ENCODE data around the gene ERCC5. TPM values are rescaled to one million over a fixed set of nuclear protein-coding genes. Genes with fewer than 3 reads are reported as not detected.

Gene ERCC5
- total and polyA plus RNA-seq, 2 donors (not counting 1 experiment from before 2014, with no cell fraction given) = 34.7 to 88.3 TPM

GRCh38 chr13:102909971-102910370 lies 64.1 kb downstream of the ERCC5 start:
- H4K20me1 ChIP-seq (ENCODE audit: control insufficient read depth, insufficient read depth, low read length, poor library complexity, severe bottlenecking) = no peaks in the 10 kb centered on the region
- DNase-seq = no peak
- no peaks in the 10 kb centered on the region for H3K79me2 ChIP-seq (ENCODE audit: control insufficient read depth, insufficient read depth, low read length)
- no peak overlapping the region for H3K27ac ChIP-seq (ENCODE audit: low read length in 2 of 2)
- Mint-ChIP-seq H3K9me3 (ENCODE audit: insufficient read depth) (no peaks in the 10 kb centered on the region), H3K27ac (no peak overlapping the region), H3K4me1 (no peaks in the 10 kb centered on the region), H3K4me3 (no peak overlapping the region), H3K27me3 (peaks cover 12% of the 10 kb centered on the region)
- H3K4me2 ChIP-seq (replicated peaks; ENCODE audit: low read depth, low read length, poor library complexity, severe bottlenecking) = no peak overlapping the region
- H3K4me1 ChIP-seq (ENCODE audit: control insufficient read depth in 2 of 2, insufficient read depth in 2 of 2, low read length in 2 of 2) = no peaks in the 10 kb centered on the region
- no peak overlapping the region for H3K9ac ChIP-seq (ENCODE audit: low read length)
- TF ChIP-seq EZH2 (IDR thresholded peaks at IDR 0.05; ENCODE audit: borderline replicate concordance, insufficient read depth, low read depth, low read length, poor library complexity, severe bottlenecking) (no peak), CTCF (IDR thresholded peaks at IDR 0.05) (no peak)
- H3K4me3 ChIP-seq (ENCODE audit: control extremely low read depth in 1 of 5, extremely low read depth in 1 of 5, insufficient read depth in 1 of 5, low read depth in 2 of 5, low read length in 4 of 5) = no peak overlapping the region
- POLR2A ChIA-PET = no interaction called here
- no peaks in the 10 kb centered on the region for H3K36me3 ChIP-seq (replicated peaks in 1 of 2; ENCODE audit: control extremely low read depth in 1 of 2, control insufficient read depth in 1 of 2, extremely low read depth in 1 of 2, insufficient read depth in 2 of 2, low read length in 1 of 2)
- no CpG with 5 or more reads among the region's 3 CpGs for WGBS (ENCODE audit: insufficient coverage)
- no peaks in the 10 kb centered on the region for H3K27me3 ChIP-seq (replicated peaks in 1 of 4; ENCODE audit: control extremely low read depth in 1 of 4, control insufficient read depth in 3 of 4, insufficient read depth in 4 of 4, low read length in 3 of 4)
- no peak overlapping the region for H2AFZ ChIP-seq (ENCODE audit: insufficient read depth, low read depth, low read length, poor library complexity, severe bottlenecking)
- no peak for ATAC-seq (ENCODE audit: low read depth)
- intact Hi-C loops (cut with micrococcal nuclease) = no loop called here
- H3K9me3 ChIP-seq (ENCODE audit: control extremely low read depth in 1 of 3, control insufficient read depth in 2 of 3, insufficient read depth in 1 of 3, low read length in 2 of 3) = no peaks in the 10 kb centered on the region
- CTCF ChIA-PET = no interaction called here

DNA sequence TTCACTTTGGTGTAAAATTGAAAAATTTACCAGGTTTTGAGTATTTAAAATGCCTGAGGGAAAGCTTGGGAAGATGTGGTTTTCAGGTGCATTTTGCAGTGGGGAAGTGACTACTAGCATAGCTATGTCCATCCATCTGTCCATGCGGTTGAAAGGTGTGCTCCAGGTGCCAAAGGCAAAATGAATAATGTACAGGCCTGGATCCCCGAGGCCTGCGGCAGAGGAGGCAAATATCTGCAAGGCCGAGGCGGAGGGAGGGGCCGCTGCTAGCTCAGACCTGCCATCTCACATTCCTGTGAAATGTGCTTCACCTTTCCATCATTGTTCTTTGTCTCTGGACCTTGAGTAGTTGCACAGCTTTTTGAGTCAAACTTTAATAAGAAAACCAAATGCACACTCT lies 65.5 kb downstream of the ERCC5 start:
- H3K27ac ChIP-seq (ENCODE audit: low read length in 2 of 2) = no peak overlapping the region
- Mint-ChIP-seq H3K4me1 (peaks cover 3% of the 10 kb centered on the region), H3K9me3 (ENCODE audit: insufficient read depth) (no peaks in the 10 kb centered on the region), H3K27me3 (peaks cover 10% of the 10 kb centered on the region), H3K4me3 (no peak overlapping the region), H3K27ac (no peak overlapping the region)
- POLR2A ChIA-PET = no interaction called here
- no peaks in the 10 kb centered on the region for H3K36me3 ChIP-seq (replicated peaks in 1 of 2; ENCODE audit: control extremely low read depth in 1 of 2, control insufficient read depth in 1 of 2, extremely low read depth in 1 of 2, insufficient read depth in 2 of 2, low read length in 1 of 2)
- 97% methylated on average over 6 of the region's 6 CpGs for WGBS (ENCODE audit: insufficient coverage)
- H2AFZ ChIP-seq (ENCODE audit: insufficient read depth, low read depth, low read length, poor library complexity, severe bottlenecking) = no peak overlapping the region
- H3K4me3 ChIP-seq (ENCODE audit: control extremely low read depth in 1 of 5, extremely low read depth in 1 of 5, insufficient read depth in 1 of 5, low read depth in 2 of 5, low read length in 4 of 5) = no peak overlapping the region
- H4K20me1 ChIP-seq (ENCODE audit: control insufficient read depth, insufficient read depth, low read length, poor library complexity, severe bottlenecking) = no peaks in the 10 kb centered on the region
- no peak overlapping the region for H3K9ac ChIP-seq (ENCODE audit: low read length)
- no peaks in the 10 kb centered on the region for H3K9me3 ChIP-seq (ENCODE audit: control extremely low read depth in 1 of 3, control insufficient read depth in 2 of 3, insufficient read depth in 1 of 3, low read length in 2 of 3)
- no peaks in the 10 kb centered on the region for H3K27me3 ChIP-seq (replicated peaks in 1 of 4; ENCODE audit: control extremely low read depth in 1 of 4, control insufficient read depth in 3 of 4, insufficient read depth in 4 of 4, low read length in 3 of 4)
- DNase-seq (no peak), ATAC-seq (ENCODE audit: low read depth) (no peak)
- intact Hi-C loops (cut with micrococcal nuclease) = no loop called here
- no peak for TF ChIP-seq EZH2 (IDR thresholded peaks at IDR 0.05; ENCODE audit: borderline replicate concordance, insufficient read depth, low read depth, low read length, poor library complexity, severe bottlenecking)
- TF ChIP-seq CTCF (IDR thresholded peaks at IDR 0.05) = no peak
- no peak overlapping the region for H3K4me2 ChIP-seq (replicated peaks; ENCODE audit: low read depth, low read length, poor library complexity, severe bottlenecking)
- CTCF ChIA-PET = interaction anchor here (1.0 kb wide), 1 partner anchor 227 kb away, joined by 4 read pairs; no protein-coding TSS in a partner anchor
- no peaks in the 10 kb centered on the region for H3K4me1 ChIP-seq (ENCODE audit: control insufficient read depth in 2 of 2, insufficient read depth in 2 of 2, low read length in 2 of 2)
- no peaks in the 10 kb centered on the region for H3K79me2 ChIP-seq (ENCODE audit: control insufficient read depth, insufficient read depth, low read length)
